ENCODE measurements around the gene GIPC1. TPM values are rescaled to one million over a fixed set of nuclear protein-coding genes. Genes with fewer than 3 reads are reported as not detected.
A peak's percentile ranks its signal among the peaks of the same experiment; 100 is the strongest.

Gene GIPC1
- total and polyA plus RNA-seq, 8 donors: 73.3 to 662 (median 122) TPM

GRCh38 chr19:14433554-14434501, 62.1 kb downstream of the GIPC1 start:
- DNase-seq: peak; percentile 62 to 82
- peak overlapping the region; percentile 20 to 92 (median 86) for H3K27ac ChIP-seq
- WGBS, 5 donors: 2 to 7% (median 3%) methylated on average over 12 to 49 of the region's 52 CpGs

GRCh38 chr19:14432791-14433553, 63.0 kb downstream of the GIPC1 start, which contains the start of gene PKN1:
Gene PKN1 (plus strand): TSS chr19:14433306. CDS start chr19:14433522, 216 bp downstream.
- intact Hi-C loops (cut with DNase I; ENCODE audit: low total_unique reads): no loop called here
- Histone ChIP-seq H3K4me1 (peaks cover 30 to 50% (median 40%) of the 10 kb centered on the region in 4 donors), H3K36me3 (peaks cover 0 to 18% (median 5%) of the 10 kb centered on the region in 4 donors), H3K27me3 (no peaks in the 10 kb centered on the region), H3K9me3 (no peaks in the 10 kb centered on the region), H3K4me3 (peak within 1 kb of the TSS; percentile 81 to 94 (median 88)), H3K27ac (peak within 1 kb of the TSS; percentile 20 to 92 (median 86))
- TF ChIP-seq POLR2AphosphoS5 (IDR thresholded peaks at IDR 0.05) (peak in 1 of 3 donors; percentile 13), CTCF (IDR thresholded peaks at IDR 0.05) (no peak)
- 2 to 6% (median 4%) methylated on average over 22 to 82 of the region's 85 CpGs for WGBS, 5 donors
- DNase-seq: peak; percentile 57 to 88

More at GRCh38 chr19:14433554-14434501, 62.1 kb downstream of the GIPC1 start:
- Histone ChIP-seq H3K9me3 (no peaks in the 10 kb centered on the region), H3K27me3 (no peaks in the 10 kb centered on the region), H3K4me1 (peaks cover 34 to 59% (median 45%) of the 10 kb centered on the region in 4 donors), H3K36me3 (peaks cover 0 to 18% (median 5%) of the 10 kb centered on the region in 4 donors), H3K4me3 (peak overlapping the region; percentile 81 to 94 (median 88))
- intact Hi-C loops (cut with DNase I; ENCODE audit: low total_unique reads): no loop called here
- TF ChIP-seq CTCF (IDR thresholded peaks at IDR 0.05) (no peak), POLR2AphosphoS5 (IDR thresholded peaks at IDR 0.05) (peak in 1 of 3 donors; percentile 21)

- H3K9me3 ChIP-seq: no peaks in the 10 kb centered on the region
- no peak overlapping the region for H3K27ac ChIP-seq
- peaks cover 0 to 4% (median 0%) of the 10 kb centered on the region in 4 donors for H3K36me3 ChIP-seq
- H3K4me3 ChIP-seq: no peak overlapping the region
- no peak for TF ChIP-seq EP300 (IDR thresholded peaks at IDR 0.05)
- no peak for DNase-seq
- intact Hi-C loops (cut with DNase I; ENCODE audit: low total_unique reads): no loop called here
- peaks cover 30 to 40% (median 36%) of the 10 kb centered on the region in 4 donors for H3K4me1 ChIP-seq
- no peaks in the 10 kb centered on the region for H3K27me3 ChIP-seq
- 74 to 80% (median 75%) methylated on average over 3 of the region's 3 CpGs for WGBS, 5 donors
Measured at GRCh38 chr19:14430712-14431111, 65.2 kb downstream of the GIPC1 start.

GRCh38 chr19:14428882-14429416, 67.0 kb downstream of the GIPC1 start:
- H3K36me3 ChIP-seq: no peaks in the 10 kb centered on the region
- no peak overlapping the region for H3K27ac ChIP-seq
- no peaks in the 10 kb centered on the region for H3K9me3 ChIP-seq
- H3K4me1 ChIP-seq: peaks cover 15 to 22% (median 20%) of the 10 kb centered on the region in 4 donors
- WGBS, 5 donors: 34 to 54% (median 43%) methylated on average over 4 of the region's 4 CpGs
- intact Hi-C loops (cut with DNase I; ENCODE audit: low total_unique reads): no loop called here
- H3K4me3 ChIP-seq: no peak overlapping the region
- TF ChIP-seq CTCF (IDR thresholded peaks at IDR 0.05) (no peak), EP300 (IDR thresholded peaks at IDR 0.05) (no peak), POLR2A (IDR thresholded peaks at IDR 0.05) (no peak), POLR2AphosphoS5 (IDR thresholded peaks at IDR 0.05) (no peak)
- H3K27me3 ChIP-seq: no peaks in the 10 kb centered on the region
- no peak for DNase-seq

Small RNA genes within 50 kb of the gene (small RNA-seq; reads per million reads assigned to genes)
- 0 reads per million in 4 donors for gene SNRPGP15

Other genes starting within 250 kb of the GIPC1 start
- gene ADGRE5, start 114.7 kb downstream of the GIPC1 start, total RNA-seq: 100 to 1,000 TPM in 1 of 5 donors, 10 to 100 TPM in 4; 12.3 to 128 (median 52.5) TPM
- 10 to 100 TPM; 11.4 to 26.5 (median 12.1) TPM for gene ADGRE5, start 114.7 kb downstream of the GIPC1 start, polyA plus RNA-seq
- gene DDX39A, start 76.8 kb downstream of the GIPC1 start, total RNA-seq: 100 to 1,000 TPM in 3 of 5 donors, 10 to 100 TPM in 2; 37.1 to 298 (median 107) TPM
- 100 to 1,000 TPM in 2 of 3 donors, 10 to 100 TPM in 1; 68.3 to 136 (median 114) TPM for gene DDX39A, start 76.8 kb downstream of the GIPC1 start, polyA plus RNA-seq
- 100 to 1,000 TPM in 2 of 5 donors, 10 to 100 TPM in 3; 44.2 to 268 (median 90.4) TPM for gene PKN1, start 62.8 kb downstream of the GIPC1 start, total RNA-seq
- 10 to 100 TPM; 42.0 to 95.6 (median 85.4) TPM for gene PKN1, start 62.8 kb downstream of the GIPC1 start, polyA plus RNA-seq
- gene PTGER1, start 20.8 kb downstream of the GIPC1 start, total RNA-seq: 1 to 10 TPM in 2 of 5 donors, not detected in 3; 1.2 to 3.3 TPM
- gene PTGER1, start 20.8 kb downstream of the GIPC1 start, polyA plus RNA-seq: 1 to 10 TPM in 2 of 3 donors, not detected in 1; 1.4 to 3.4 TPM
- gene DNAJB1, start 22.3 kb upstream of the GIPC1 start, total RNA-seq: 10 to 100 TPM in 4 of 5 donors, 1 to 10 TPM in 1; 9.9 to 62.6 (median 33.0) TPM
- gene DNAJB1, start 22.3 kb upstream of the GIPC1 start, polyA plus RNA-seq: 10 to 100 TPM; 74.9 to 85.8 (median 80.9) TPM
- 10 to 100 TPM; 10.5 to 90.4 (median 54.0) TPM for gene TECR, start 33.5 kb upstream of the GIPC1 start, total RNA-seq
- gene TECR, start 33.5 kb upstream of the GIPC1 start, polyA plus RNA-seq: 100 to 1,000 TPM; 114 to 266 (median 166) TPM
- gene NDUFB7, start 75.9 kb upstream of the GIPC1 start, total RNA-seq: 1,000 to 10,000 TPM in 1 of 5 donors, 100 to 1,000 TPM in 4; 159 to 1,175 (median 226) TPM
- gene NDUFB7, start 75.9 kb upstream of the GIPC1 start, polyA plus RNA-seq: 100 to 1,000 TPM; 558 to 652 (median 596) TPM
- under 1 TPM in 1 of 5 donors, not detected in 4; 0.18 TPM for gene CLEC17A, start 87.0 kb upstream of the GIPC1 start, total RNA-seq
- gene CLEC17A, start 87.0 kb upstream of the GIPC1 start, polyA plus RNA-seq: under 1 TPM in 1 of 3 donors, not detected in 2; 0.18 TPM
- gene ADGRE3, start 178.7 kb upstream of the GIPC1 start, total RNA-seq: under 1 TPM in 1 of 5 donors, not detected in 4; 0.55 TPM
- gene ADGRE3, start 178.7 kb upstream of the GIPC1 start, polyA plus RNA-seq: not detected
- 10 to 100 TPM in 2 of 5 donors, 1 to 10 TPM in 3; 3.8 to 25.9 (median 5.8) TPM for gene ZNF333, start 193.9 kb upstream of the GIPC1 start, total RNA-seq
- gene ZNF333, start 193.9 kb upstream of the GIPC1 start, polyA plus RNA-seq: 1 to 10 TPM; 4.1 to 5.7 (median 4.7) TPM

Measured in stomach (tissue), 9 donors.